HEK293 (cell line): ENCODE data around the gene NIPSNAP2.

Source experiments
- FEZF1 ChIP-seq: fragments of 450-650 bp; formaldehyde crosslinking; IDR thresholded peaks from 2 replicates; pipeline ENCODE4 v1.5.1; 2016; ENCODE audit warnings: missing biosample characterization, missing genetic modification characterization
- KLF10 ChIP-seq: fragments of 450-650 bp; IDR thresholded peaks from 2 replicates; pipeline ENCODE4 v1.5.1; 2018; ENCODE audit warnings: missing biosample characterization, mild to moderate bottlenecking, missing genetic modification characterization
- KLF17 ChIP-seq: fragments of 450-650 bp; formaldehyde crosslinking; IDR thresholded peaks from 2 replicates; pipeline ENCODE4 v1.5.1; 2016; ENCODE audit warnings: missing biosample characterization, missing genetic modification characterization
- PATZ1 ChIP-seq: fragments of 450-650 bp; formaldehyde crosslinking; IDR thresholded peaks from 2 replicates; pipeline ENCODE4 v1.5.1; 2016; ENCODE audit warnings: missing biosample characterization, missing genetic modification characterization
- PRDM6 ChIP-seq: fragments of 450-650 bp; formaldehyde crosslinking; IDR thresholded peaks from 2 replicates; pipeline ENCODE4 v1.5.1; 2017; ENCODE audit warnings: missing biosample characterization, missing genetic modification characterization
- TSHZ1 ChIP-seq: fragments of 450-650 bp; formaldehyde crosslinking; IDR thresholded peaks from 2 replicates; pipeline ENCODE4 v1.5.1; 2016; ENCODE audit warnings: missing biosample characterization, missing genetic modification characterization, borderline replicate concordance
- ZBTB10 ChIP-seq: fragments of 450-650 bp; formaldehyde crosslinking; IDR thresholded peaks from 2 replicates; pipeline ENCODE4 v1.5.1; 2016; ENCODE audit warnings: missing biosample characterization, missing genetic modification characterization
- ZBTB11 ChIP-seq: fragments of 450-650 bp; formaldehyde crosslinking; conservative IDR thresholded peaks from 2 replicates; pipeline ENCODE4 v1.5.1; 2016; ENCODE audit warnings: low read depth, missing biosample characterization, missing genetic modification characterization
- ZBTB26 ChIP-seq: fragments of 450-650 bp; formaldehyde crosslinking; optimal IDR thresholded peaks from 2 replicates; pipeline ENCODE3; 2016; ENCODE audit warnings: missing biosample characterization, mild to moderate bottlenecking, missing genetic modification characterization
- ZBTB6 ChIP-seq: fragments of 450-650 bp; formaldehyde crosslinking; IDR thresholded peaks from 2 replicates; pipeline ENCODE4 v1.5.1; 2017; ENCODE audit warnings: missing biosample characterization, missing genetic modification characterization
- ZEB2 ChIP-seq: fragments of 450-650 bp; formaldehyde crosslinking; IDR thresholded peaks from 2 replicates; pipeline ENCODE4 v1.5.1; 2016; ENCODE audit warnings: missing biosample characterization, missing genetic modification characterization
- ZFP41 ChIP-seq: fragments of 450-650 bp; formaldehyde crosslinking; IDR thresholded peaks from 2 replicates; pipeline ENCODE4 v1.5.1; 2016; ENCODE audit warnings: missing biosample characterization, missing genetic modification characterization, borderline replicate concordance
- ZNF335 ChIP-seq: fragments of 450-650 bp; formaldehyde crosslinking; conservative IDR thresholded peaks from 2 replicates; pipeline ENCODE4 v1.5.1; 2016; ENCODE audit warnings: missing biosample characterization, missing genetic modification characterization
- ZNF768 ChIP-seq: fragments of 450-650 bp; formaldehyde crosslinking; IDR thresholded peaks from 2 replicates; pipeline ENCODE4 v1.5.1; 2018; ENCODE audit warnings: missing biosample characterization, mild to moderate bottlenecking, missing genetic modification characterization
- ZNF777 ChIP-seq: fragments of 450-650 bp; formaldehyde crosslinking; IDR thresholded peaks from 2 replicates; pipeline ENCODE4 v1.5.1; 2017; ENCODE audit warnings: missing biosample characterization, missing genetic modification characterization, borderline replicate concordance
- ZSCAN18 ChIP-seq: fragments of 450-650 bp; formaldehyde crosslinking; IDR thresholded peaks from 2 replicates; pipeline ENCODE4 v1.5.1; 2016; ENCODE audit warnings: missing biosample characterization, missing genetic modification characterization
- ZSCAN4 ChIP-seq: fragments of 450-650 bp; formaldehyde crosslinking; IDR thresholded peaks from 2 replicates; pipeline ENCODE4 v1.5.1; 2017; ENCODE audit warnings: missing biosample characterization, missing genetic modification characterization

The NIPSNAP2 gene

GRCh38 chr7:55975988-55976633, 11.7 kb downstream of the NIPSNAP2 start (continued):
- TF ChIP-seq ZNF777 (tag by site-specific recombination) (no peak), ZSCAN18 (no peak), FEZF1 (peak; percentile 89), TSHZ1 (tag by site-specific recombination) (no peak; the same call in 1 of the 2 replicates), ZEB2 (tag by site-specific recombination) (no peak), KLF10 (no peak), ZSCAN4 (tag by site-specific recombination) (no peak), PRDM6 (tag by site-specific recombination) (peak; percentile 78), ZBTB26 (tag by site-specific recombination) (no peak), ZBTB11 (tag by site-specific recombination) (no peak), ZBTB6 (tag by site-specific recombination) (no peak), ZBTB10 (tag by site-specific recombination) (no peak), ZFP41 (tag by site-specific recombination) (no peak), KLF17 (tag by site-specific recombination) (no peak), ZNF768 (tag by site-specific recombination) (no peak), PATZ1 (tag by site-specific recombination) (no peak), ZNF335 (tag by site-specific recombination) (0 out of 2 replicates have a peak, but pooled peaks have one; percentile 24)
